HCT116 (cell line): Measurements from ENCODE around the gene MSI2. TPM values are rescaled to one million over a fixed set of nuclear protein-coding genes. Genes with fewer than 3 reads are reported as not detected.

ENCODE experiments used
- ATAC-seq: fragments of 200-7000 bp; cut with Tn5 transposase; 2 replicates; pipeline ENCODE4 v1.9.1; 2020; ENCODE audit warnings: mild to moderate bottlenecking, moderate library complexity
- BruUV-seq: library from RNA; stranded (reverse); fragments of 400-500 nt; replicated peaks from 2 replicates; lab custom pipeline; 2021; lab: Mats Ljungman, UMichigan
- CTCF ChIA-PET: fragments of 300-600 bp; sonication (Branson Sonifier 250); formaldehyde crosslinking; loops from one replicate; lab custom pipeline; 2021; ENCODE audit warnings: antibody characterized with exemption; lab: Charles Lee
- POLR2A ChIA-PET: fragments of 300-600, 350-600 bp; sonication (Branson Sonifier 250); formaldehyde crosslinking; loops from one replicate; lab custom pipeline; 2021; ENCODE audit warnings: antibody characterized with exemption; lab: Charles Lee
- RAD21 ChIA-PET, 2 experiments: fragments of 300-600 bp; sonication (Branson Sonifier 250); formaldehyde crosslinking; loops; one replicate each; lab custom pipeline; 2023; ENCODE audit warnings: low total read pairs in 2 of 2; ENCODE audit not compliant: uncharacterized antibody in 2 of 2, unreplicated experiment in 2 of 2, low non-redundant PET in 1 of 2; lab: Charles Lee
- DNase-seq: peaks from one replicate; pipeline ENCODE4 v3.0.0-alpha.2; 2010; ENCODE audit warnings: low read depth, low spot score
- H2AFZ ChIP-seq: fragments of 200-600 bp; shearing (Covaris generic), sonication (generic); 2 replicates; pipeline ENCODE4 v1.6.1; 2017; ENCODE audit warnings: low read depth, mixed run types, mixed read lengths, antibody characterized with exemption, low read length; ENCODE audit not compliant: poor library complexity, severe bottlenecking
- H3K27ac ChIP-seq: 2 replicates; pipeline ENCODE4 v1.5.1; 2012; ENCODE audit warnings: low read depth, low read length
- H3K27me3 ChIP-seq: fragments of 200-600 bp; sonication (generic); 2 replicates; pipeline ENCODE4 v1.6.1; 2016; ENCODE audit warnings: mixed run types, low read length, mixed read lengths; ENCODE audit not compliant: insufficient read depth
- H3K36me3 ChIP-seq, 2 experiments: fragments of 200-500 bp in 1 of 2; fragments of 200-600 bp in 1 of 2; sonication (Bioruptor generic) in 1 of 2; sonication (generic) in 1 of 2; 2 replicates each; pipeline versions ENCODE4 v1.5.1 to v1.6.1; 2014 to 2016; ENCODE audit warnings: low read length in 2 of 2, inconsistent platforms in 1 of 2, mixed read lengths in 1 of 2, mixed run types in 1 of 2; ENCODE audit not compliant: insufficient read depth in 2 of 2, control insufficient read depth in 1 of 2
- H3K4me1 ChIP-seq, 2 experiments: fragments of 200-600 bp in 1 of 2; sonication (generic) in 1 of 2; 2 replicates each; pipeline versions ENCODE4 v1.5.1 to v1.6.1; 2012 to 2017; ENCODE audit warnings: low read length in 2 of 2, inconsistent platforms in 1 of 2, mild to moderate bottlenecking in 1 of 2, mixed read lengths in 1 of 2, mixed run types in 1 of 2, moderate library complexity in 1 of 2; ENCODE audit not compliant: insufficient read depth in 2 of 2, control insufficient read depth in 1 of 2
- H3K4me2 ChIP-seq: fragments of 200-600 bp; sonication (generic); 2 replicates; pipeline ENCODE4 v1.6.1; 2017; ENCODE audit warnings: mixed run types, low read length, mixed read lengths
- H3K4me3 ChIP-seq, 2 experiments: fragments of 200-600 bp in 1 of 2; sonication (generic) in 1 of 2; replicated peaks in 1 of 2; 2 replicates each; pipeline ENCODE4 v1.5.1; 2011 to 2016; ENCODE audit warnings: low read length in 2 of 2, control low read depth in 1 of 2, low read depth in 1 of 2, mild to moderate bottlenecking in 1 of 2, mixed read lengths in 1 of 2, mixed run types in 1 of 2
- H3K79me2 ChIP-seq: fragments of 200-600 bp; sonication (generic); 2 replicates; pipeline ENCODE4 v1.6.1; 2017; ENCODE audit warnings: mild to moderate bottlenecking, mixed run types, low read length, moderate library complexity, mixed read lengths; ENCODE audit not compliant: insufficient read depth
- H3K9ac ChIP-seq: fragments of 200-600 bp; sonication (generic); 2 replicates; pipeline ENCODE4 v1.6.1; 2016; ENCODE audit warnings: low read length, mixed read lengths
- H3K9me2 ChIP-seq: fragments of 200-600 bp; sonication (generic), shearing (Covaris generic); 2 replicates; pipeline ENCODE4 v1.6.1; 2017; ENCODE audit warnings: mixed run types, mild to moderate bottlenecking, moderate library complexity; ENCODE audit not compliant: insufficient read depth
- H3K9me3 ChIP-seq, 2 experiments: fragments of 200-500 bp in 1 of 2; fragments of 200-600 bp in 1 of 2; sonication (Bioruptor generic) in 1 of 2; sonication (generic) in 1 of 2; 2 replicates each; pipeline ENCODE4 v1.6.1; 2014 to 2017; ENCODE audit warnings: low read length in 2 of 2, mixed read lengths in 2 of 2, inconsistent platforms in 1 of 2, low read depth in 1 of 2, mild to moderate bottlenecking in 1 of 2, mixed run types in 1 of 2, moderate library complexity in 1 of 2; ENCODE audit not compliant: control insufficient read depth in 1 of 2, insufficient read depth in 1 of 2
- H4K20me1 ChIP-seq: fragments of 200-600 bp; sonication (generic), shearing (Covaris generic); 2 replicates; pipeline ENCODE4 v1.6.1; 2017; ENCODE audit warnings: mixed run types, mild to moderate bottlenecking, moderate library complexity; ENCODE audit not compliant: insufficient read depth
- POLR2AphosphoS5 ChIP-seq: IDR thresholded peaks from 2 replicates; pipeline ENCODE4 v1.6.1; 2011; ENCODE audit warnings: mild to moderate bottlenecking, low read depth, low read length, moderate library complexity
- SRF ChIP-seq: IDR thresholded peaks from 2 replicates; pipeline ENCODE4 v1.6.1; 2012; ENCODE audit warnings: low read depth
- ZFX ChIP-seq: fragments of 450-650 bp; IDR thresholded peaks from 2 replicates; pipeline ENCODE4 v1.6.1; 2017
- ZNF274 ChIP-seq: fragments of 200-500 bp; sonication (Bioruptor generic); IDR thresholded peaks from 2 replicates; pipeline ENCODE4 v1.6.1; 2014; ENCODE audit warnings: mild to moderate bottlenecking, low read depth, low read length, inconsistent platforms
- intact Hi-C: fragments of 100-400 bp; cut with micrococcal nuclease; formaldehyde crosslinking; loops from 2 replicates; pipeline ENCODE4 v1.10.0; 2022
- total RNA-seq: library from RNA; stranded (reverse); gene quantifications from one replicate; pipeline ENCODE4 v1.2.1, GENCODE V29; 2021; ENCODE audit not compliant: unreplicated experiment
- TF ChIP-seq, protein P1 (sequence below): IDR thresholded peaks from 2 replicates; pipeline ENCODE4 v1.6.1; 2012
- TF ChIP-seq, protein P2 (sequence below): IDR thresholded peaks from 2 replicates; pipeline ENCODE4 v1.6.1; 2012

Gene MSI2
- total RNA-seq, 1 experiment from 2014 or later = 137 TPM

DNA sequence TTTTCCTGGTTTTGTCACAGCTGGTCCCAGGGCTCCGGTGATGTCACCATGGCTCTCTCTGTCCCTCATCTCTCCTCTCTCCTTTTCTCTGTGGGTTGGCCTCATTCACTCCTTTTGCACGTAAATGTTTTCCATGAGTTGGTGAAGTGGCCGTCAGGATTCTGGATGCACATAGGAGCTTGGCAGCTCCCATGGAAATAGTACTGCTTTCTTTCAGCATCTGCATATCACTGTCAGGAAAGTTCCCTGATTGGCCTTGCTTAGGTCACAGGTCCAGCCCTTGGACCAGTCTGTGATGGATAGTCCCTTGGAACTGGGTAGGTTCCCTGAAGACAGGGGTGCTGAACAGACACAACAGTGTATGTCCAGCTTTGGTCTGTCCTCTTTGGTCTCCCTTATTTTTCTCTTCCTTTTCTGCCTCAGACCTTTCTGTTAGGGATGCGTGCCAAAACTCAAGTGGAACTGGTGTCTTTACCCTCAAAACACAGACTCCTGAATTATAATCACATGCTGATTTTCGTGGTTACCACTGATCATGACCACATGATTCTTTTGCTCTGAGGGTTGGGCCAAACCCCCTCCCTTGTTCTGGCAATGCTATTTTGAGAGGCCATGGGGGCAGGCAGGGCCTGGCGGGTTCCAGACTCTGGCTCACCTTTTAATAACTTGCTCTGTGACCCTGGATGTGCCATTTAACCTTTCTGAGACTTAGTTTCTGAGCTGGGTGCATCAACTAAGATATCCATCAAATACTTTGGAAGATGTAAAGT is 99.0 kb downstream of the MSI2 start:
- TF ChIP-seq, protein P1, sequence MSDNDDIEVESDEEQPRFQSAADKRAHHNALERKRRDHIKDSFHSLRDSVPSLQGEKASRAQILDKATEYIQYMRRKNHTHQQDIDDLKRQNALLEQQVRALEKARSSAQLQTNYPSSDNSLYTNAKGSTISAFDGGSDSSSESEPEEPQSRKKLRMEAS = no peak
- no peak for TF ChIP-seq SRF
- no peak for TF ChIP-seq ZNF274
- TF ChIP-seq, protein P2, sequence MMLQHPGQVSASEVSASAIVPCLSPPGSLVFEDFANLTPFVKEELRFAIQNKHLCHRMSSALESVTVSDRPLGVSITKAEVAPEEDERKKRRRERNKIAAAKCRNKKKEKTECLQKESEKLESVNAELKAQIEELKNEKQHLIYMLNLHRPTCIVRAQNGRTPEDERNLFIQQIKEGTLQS = no peak
- ATAC-seq (no peak; the same call in 1 of the 2 replicates), DNase-seq (no peak)
- Histone ChIP-seq H2AFZ (no peak overlapping the region), H3K4me1 (peaks cover 8 to 19% of the 10 kb centered on the region in 2 experiments), H3K4me3 (no peak overlapping the region), H3K36me3 (no peaks in the 10 kb centered on the region), H3K9me2 (no peaks in the 10 kb centered on the region), H3K79me2 (peaks cover 26% of the 10 kb centered on the region), H4K20me1 (no peaks in the 10 kb centered on the region), H3K9ac (no peak overlapping the region), H3K27ac (no peak overlapping the region), H3K4me2 (no peak overlapping the region), H3K27me3 (no peaks in the 10 kb centered on the region), H3K9me3 (no peaks in the 10 kb centered on the region)
- intact Hi-C loops = no loop called here
- BruUV-seq = no TSS peak
- ChIA-PET RAD21 (no interaction called here), POLR2A (no interaction called here), CTCF (no interaction called here)

DNA sequence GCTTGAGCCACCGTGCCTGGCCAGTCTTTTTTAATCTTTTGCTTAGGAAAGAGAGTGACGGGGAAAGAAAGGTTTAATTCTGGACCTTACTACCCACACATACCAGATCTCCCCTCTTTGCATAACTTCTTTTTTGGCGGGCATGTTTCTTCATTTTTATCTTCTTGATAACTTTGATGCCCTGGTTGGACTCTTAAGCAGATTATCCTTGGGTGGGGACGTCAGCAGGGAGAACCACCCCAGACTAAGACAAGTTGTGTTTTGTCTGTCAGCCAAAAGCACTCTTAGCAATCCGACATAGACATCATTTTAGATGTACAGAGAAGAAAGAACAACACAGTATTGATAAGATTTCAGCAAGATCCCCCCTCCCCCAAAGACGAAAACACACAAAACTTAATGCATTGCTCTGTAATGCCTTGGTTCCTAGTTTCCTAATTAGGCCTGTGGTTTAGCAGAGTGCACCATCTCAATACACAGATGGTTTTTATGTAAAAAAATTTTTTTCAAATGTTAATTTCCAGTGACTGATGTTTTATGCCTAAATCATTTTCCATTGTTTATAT is 99.9 kb downstream of the MSI2 start:
- Histone ChIP-seq H3K27me3 (no peaks in the 10 kb centered on the region), H3K4me2 (no peak overlapping the region), H3K4me1 (peaks cover 8 to 19% of the 10 kb centered on the region in 2 experiments), H3K9me2 (no peaks in the 10 kb centered on the region), H3K9me3 (no peaks in the 10 kb centered on the region), H3K9ac (no peak overlapping the region), H4K20me1 (no peaks in the 10 kb centered on the region), H3K4me3 (no peak overlapping the region), H3K79me2 (peaks cover 26% of the 10 kb centered on the region), H2AFZ (no peak overlapping the region), H3K36me3 (no peaks in the 10 kb centered on the region), H3K27ac (no peak overlapping the region)
- no peak for ATAC-seq
- RAD21 ChIA-PET = no interaction called here
- POLR2A ChIA-PET = no interaction called here
- no TSS peak for BruUV-seq
- DNase-seq = no peak
- TF ChIP-seq ZFX = no peak
- TF ChIP-seq POLR2AphosphoS5 = no peak
- intact Hi-C loops = no loop called here
- CTCF ChIA-PET = no interaction called here
